Measurements from ENCODE around the gene GAREM1. TPM values are rescaled to one million over a fixed set of nuclear protein-coding genes. Genes with fewer than 3 reads are reported as not detected.
A peak's percentile ranks its signal among the peaks of the same experiment; 100 is the strongest.

Gene GAREM1
- total RNA-seq, 1 experiment from 2014 or later, result 7.0 TPM

DNA sequence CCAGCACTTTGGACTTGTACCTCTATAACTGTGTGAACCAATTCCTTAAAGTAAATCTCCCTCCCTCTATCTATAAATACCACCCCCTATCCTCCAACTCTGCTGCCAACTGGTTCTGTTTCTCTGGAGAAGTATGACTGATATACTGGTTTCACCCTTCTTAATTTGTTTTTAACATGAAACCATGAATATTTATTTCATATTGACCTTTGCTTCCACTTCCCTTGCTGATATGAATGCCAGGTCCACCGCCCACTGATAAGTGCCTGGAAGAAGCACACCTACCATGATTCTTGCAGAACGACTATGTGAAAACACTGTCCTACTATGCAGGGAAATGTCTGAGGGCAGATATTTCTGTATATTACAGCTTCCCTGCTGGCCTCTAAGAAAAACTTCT, 131.6 kb downstream of the GAREM1 start (continued):
- TF ChIP-seq, protein P1, sequence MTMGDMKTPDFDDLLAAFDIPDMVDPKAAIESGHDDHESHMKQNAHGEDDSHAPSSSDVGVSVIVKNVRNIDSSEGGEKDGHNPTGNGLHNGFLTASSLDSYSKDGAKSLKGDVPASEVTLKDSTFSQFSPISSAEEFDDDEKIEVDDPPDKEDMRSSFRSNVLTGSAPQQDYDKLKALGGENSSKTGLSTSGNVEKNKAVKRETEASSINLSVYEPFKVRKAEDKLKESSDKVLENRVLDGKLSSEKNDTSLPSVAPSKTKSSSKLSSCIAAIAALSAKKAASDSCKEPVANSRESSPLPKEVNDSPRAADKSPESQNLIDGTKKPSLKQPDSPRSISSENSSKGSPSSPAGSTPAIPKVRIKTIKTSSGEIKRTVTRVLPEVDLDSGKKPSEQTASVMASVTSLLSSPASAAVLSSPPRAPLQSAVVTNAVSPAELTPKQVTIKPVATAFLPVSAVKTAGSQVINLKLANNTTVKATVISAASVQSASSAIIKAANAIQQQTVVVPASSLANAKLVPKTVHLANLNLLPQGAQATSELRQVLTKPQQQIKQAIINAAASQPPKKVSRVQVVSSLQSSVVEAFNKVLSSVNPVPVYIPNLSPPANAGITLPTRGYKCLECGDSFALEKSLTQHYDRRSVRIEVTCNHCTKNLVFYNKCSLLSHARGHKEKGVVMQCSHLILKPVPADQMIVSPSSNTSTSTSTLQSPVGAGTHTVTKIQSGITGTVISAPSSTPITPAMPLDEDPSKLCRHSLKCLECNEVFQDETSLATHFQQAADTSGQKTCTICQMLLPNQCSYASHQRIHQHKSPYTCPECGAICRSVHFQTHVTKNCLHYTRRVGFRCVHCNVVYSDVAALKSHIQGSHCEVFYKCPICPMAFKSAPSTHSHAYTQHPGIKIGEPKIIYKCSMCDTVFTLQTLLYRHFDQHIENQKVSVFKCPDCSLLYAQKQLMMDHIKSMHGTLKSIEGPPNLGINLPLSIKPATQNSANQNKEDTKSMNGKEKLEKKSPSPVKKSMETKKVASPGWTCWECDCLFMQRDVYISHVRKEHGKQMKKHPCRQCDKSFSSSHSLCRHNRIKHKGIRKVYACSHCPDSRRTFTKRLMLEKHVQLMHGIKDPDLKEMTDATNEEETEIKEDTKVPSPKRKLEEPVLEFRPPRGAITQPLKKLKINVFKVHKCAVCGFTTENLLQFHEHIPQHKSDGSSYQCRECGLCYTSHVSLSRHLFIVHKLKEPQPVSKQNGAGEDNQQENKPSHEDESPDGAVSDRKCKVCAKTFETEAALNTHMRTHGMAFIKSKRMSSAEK (CRISPR knock-in tag; IDR thresholded peaks at IDR 0.05; ENCODE audit: borderline replicate concordance), result no peak

DNA sequence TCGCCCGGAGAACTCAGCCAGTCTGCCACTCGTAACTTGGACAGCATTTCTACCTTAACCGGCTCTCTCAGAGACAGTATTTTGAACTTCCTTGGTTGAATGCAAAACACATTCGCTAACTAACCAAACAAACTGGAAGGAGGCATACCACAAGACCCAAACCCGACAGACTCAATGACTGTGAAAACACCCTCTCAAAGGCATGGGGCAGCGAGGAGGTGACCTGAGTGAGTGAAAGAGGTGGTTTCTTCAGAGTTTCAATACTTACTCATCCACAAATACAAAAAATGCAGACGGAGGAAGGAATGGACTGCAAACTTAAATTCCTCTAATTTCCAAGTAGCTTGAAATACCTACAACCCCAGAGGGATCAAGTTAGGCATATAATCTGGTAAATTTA, 132.9 kb downstream of the GAREM1 start:
- CTCF ChIA-PET, result interaction anchor here (1.1 to 1.5 kb wide), 2 partner anchors 66 to 180 kb away, joined by 3 read pairs; no protein-coding TSS in a partner anchor

More for the DNA sequence above, 132.9 kb downstream of the GAREM1 start:
- peaks cover 8% of the 10 kb centered on the region for H3K9me3 Mint-ChIP-seq
- H3K4me1 Mint-ChIP-seq, result peaks cover 9% of the 10 kb centered on the region
- peaks cover 6% of the 10 kb centered on the region; the same call in 1 of the 2 replicates for H3K36me3 Mint-ChIP-seq
- no peaks in the 10 kb centered on the region for H3K27me3 Mint-ChIP-seq (ENCODE audit: low read depth)
- H3K27ac Mint-ChIP-seq, result peak overlapping the region; percentile 14; the same call in 1 of the 2 replicates
- POLR2A ChIA-PET, result interaction anchor here (1.6 kb wide), 1 partner anchor 132 kb away, joined by 3 read pairs; no protein-coding TSS in a partner anchor
- ATAC-seq (no peak), DNase-seq (ENCODE audit: low spot score) (no peak)
- TF ChIP-seq, protein P2, sequence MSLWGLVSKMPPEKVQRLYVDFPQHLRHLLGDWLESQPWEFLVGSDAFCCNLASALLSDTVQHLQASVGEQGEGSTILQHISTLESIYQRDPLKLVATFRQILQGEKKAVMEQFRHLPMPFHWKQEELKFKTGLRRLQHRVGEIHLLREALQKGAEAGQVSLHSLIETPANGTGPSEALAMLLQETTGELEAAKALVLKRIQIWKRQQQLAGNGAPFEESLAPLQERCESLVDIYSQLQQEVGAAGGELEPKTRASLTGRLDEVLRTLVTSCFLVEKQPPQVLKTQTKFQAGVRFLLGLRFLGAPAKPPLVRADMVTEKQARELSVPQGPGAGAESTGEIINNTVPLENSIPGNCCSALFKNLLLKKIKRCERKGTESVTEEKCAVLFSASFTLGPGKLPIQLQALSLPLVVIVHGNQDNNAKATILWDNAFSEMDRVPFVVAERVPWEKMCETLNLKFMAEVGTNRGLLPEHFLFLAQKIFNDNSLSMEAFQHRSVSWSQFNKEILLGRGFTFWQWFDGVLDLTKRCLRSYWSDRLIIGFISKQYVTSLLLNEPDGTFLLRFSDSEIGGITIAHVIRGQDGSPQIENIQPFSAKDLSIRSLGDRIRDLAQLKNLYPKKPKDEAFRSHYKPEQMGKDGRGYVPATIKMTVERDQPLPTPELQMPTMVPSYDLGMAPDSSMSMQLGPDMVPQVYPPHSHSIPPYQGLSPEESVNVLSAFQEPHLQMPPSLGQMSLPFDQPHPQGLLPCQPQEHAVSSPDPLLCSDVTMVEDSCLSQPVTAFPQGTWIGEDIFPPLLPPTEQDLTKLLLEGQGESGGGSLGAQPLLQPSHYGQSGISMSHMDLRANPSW (CRISPR knock-in tag; conservative IDR thresholded peaks at IDR 0.05; ENCODE audit: low read depth), result no peak
- TF ChIP-seq ZNF423 (CRISPR knock-in tag; IDR thresholded peaks at IDR 0.05) (no peak), TEAD4 (CRISPR knock-in tag; IDR thresholded peaks at IDR 0.05) (no peak), NR1H2 (CRISPR knock-in tag; IDR thresholded peaks at IDR 0.05) (no peak), GTF2I (CRISPR knock-in tag; conservative IDR thresholded peaks at IDR 0.05) (no peak), TCF7 (CRISPR knock-in tag; IDR thresholded peaks at IDR 0.05; ENCODE audit: low read depth) (no peak), SMAD4 (CRISPR knock-in tag; IDR thresholded peaks at IDR 0.05) (no peak), ZNF416 (CRISPR knock-in tag; IDR thresholded peaks at IDR 0.05) (no peak), ZNF317 (CRISPR knock-in tag; IDR thresholded peaks at IDR 0.05; ENCODE audit: borderline replicate concordance, low read depth) (no peak)
- TF ChIP-seq, protein P3, sequence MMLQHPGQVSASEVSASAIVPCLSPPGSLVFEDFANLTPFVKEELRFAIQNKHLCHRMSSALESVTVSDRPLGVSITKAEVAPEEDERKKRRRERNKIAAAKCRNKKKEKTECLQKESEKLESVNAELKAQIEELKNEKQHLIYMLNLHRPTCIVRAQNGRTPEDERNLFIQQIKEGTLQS (CRISPR knock-in tag; conservative IDR thresholded peaks at IDR 0.05), result no peak
- TF ChIP-seq, protein P4, sequence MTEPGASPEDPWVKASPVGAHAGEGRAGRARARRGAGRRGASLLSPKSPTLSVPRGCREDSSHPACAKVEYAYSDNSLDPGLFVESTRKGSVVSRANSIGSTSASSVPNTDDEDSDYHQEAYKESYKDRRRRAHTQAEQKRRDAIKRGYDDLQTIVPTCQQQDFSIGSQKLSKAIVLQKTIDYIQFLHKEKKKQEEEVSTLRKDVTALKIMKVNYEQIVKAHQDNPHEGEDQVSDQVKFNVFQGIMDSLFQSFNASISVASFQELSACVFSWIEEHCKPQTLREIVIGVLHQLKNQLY (CRISPR knock-in tag; IDR thresholded peaks at IDR 0.05), result no peak
- TF ChIP-seq, protein P5, sequence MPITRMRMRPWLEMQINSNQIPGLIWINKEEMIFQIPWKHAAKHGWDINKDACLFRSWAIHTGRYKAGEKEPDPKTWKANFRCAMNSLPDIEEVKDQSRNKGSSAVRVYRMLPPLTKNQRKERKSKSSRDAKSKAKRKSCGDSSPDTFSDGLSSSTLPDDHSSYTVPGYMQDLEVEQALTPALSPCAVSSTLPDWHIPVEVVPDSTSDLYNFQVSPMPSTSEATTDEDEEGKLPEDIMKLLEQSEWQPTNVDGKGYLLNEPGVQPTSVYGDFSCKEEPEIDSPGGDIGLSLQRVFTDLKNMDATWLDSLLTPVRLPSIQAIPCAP (CRISPR knock-in tag; IDR thresholded peaks at IDR 0.05), result no peak
- TF ChIP-seq, protein P6, sequence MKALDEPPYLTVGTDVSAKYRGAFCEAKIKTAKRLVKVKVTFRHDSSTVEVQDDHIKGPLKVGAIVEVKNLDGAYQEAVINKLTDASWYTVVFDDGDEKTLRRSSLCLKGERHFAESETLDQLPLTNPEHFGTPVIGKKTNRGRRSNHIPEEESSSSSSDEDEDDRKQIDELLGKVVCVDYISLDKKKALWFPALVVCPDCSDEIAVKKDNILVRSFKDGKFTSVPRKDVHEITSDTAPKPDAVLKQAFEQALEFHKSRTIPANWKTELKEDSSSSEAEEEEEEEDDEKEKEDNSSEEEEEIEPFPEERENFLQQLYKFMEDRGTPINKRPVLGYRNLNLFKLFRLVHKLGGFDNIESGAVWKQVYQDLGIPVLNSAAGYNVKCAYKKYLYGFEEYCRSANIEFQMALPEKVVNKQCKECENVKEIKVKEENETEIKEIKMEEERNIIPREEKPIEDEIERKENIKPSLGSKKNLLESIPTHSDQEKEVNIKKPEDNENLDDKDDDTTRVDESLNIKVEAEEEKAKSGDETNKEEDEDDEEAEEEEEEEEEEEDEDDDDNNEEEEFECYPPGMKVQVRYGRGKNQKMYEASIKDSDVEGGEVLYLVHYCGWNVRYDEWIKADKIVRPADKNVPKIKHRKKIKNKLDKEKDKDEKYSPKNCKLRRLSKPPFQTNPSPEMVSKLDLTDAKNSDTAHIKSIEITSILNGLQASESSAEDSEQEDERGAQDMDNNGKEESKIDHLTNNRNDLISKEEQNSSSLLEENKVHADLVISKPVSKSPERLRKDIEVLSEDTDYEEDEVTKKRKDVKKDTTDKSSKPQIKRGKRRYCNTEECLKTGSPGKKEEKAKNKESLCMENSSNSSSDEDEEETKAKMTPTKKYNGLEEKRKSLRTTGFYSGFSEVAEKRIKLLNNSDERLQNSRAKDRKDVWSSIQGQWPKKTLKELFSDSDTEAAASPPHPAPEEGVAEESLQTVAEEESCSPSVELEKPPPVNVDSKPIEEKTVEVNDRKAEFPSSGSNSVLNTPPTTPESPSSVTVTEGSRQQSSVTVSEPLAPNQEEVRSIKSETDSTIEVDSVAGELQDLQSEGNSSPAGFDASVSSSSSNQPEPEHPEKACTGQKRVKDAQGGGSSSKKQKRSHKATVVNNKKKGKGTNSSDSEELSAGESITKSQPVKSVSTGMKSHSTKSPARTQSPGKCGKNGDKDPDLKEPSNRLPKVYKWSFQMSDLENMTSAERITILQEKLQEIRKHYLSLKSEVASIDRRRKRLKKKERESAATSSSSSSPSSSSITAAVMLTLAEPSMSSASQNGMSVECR (CRISPR knock-in tag; IDR thresholded peaks at IDR 0.05; ENCODE audit: borderline replicate concordance), result no peak
- TF ChIP-seq, protein P7, sequence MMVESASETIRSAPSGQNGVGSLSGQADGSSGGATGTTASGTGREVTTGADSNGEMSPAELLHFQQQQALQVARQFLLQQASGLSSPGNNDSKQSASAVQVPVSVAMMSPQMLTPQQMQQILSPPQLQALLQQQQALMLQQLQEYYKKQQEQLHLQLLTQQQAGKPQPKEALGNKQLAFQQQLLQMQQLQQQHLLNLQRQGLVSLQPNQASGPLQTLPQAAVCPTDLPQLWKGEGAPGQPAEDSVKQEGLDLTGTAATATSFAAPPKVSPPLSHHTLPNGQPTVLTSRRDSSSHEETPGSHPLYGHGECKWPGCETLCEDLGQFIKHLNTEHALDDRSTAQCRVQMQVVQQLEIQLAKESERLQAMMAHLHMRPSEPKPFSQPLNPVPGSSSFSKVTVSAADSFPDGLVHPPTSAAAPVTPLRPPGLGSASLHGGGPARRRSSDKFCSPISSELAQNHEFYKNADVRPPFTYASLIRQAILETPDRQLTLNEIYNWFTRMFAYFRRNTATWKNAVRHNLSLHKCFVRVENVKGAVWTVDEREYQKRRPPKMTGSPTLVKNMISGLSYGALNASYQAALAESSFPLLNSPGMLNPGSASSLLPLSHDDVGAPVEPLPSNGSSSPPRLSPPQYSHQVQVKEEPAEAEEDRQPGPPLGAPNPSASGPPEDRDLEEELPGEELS (CRISPR knock-in tag; IDR thresholded peaks at IDR 0.05), result no peak
- H3K4me3 Mint-ChIP-seq, result no peak overlapping the region
